HEK293 (cell line): Measurements from ENCODE around the gene MPDU1.

Experiments used
- ATF2 ChIP-seq: fragments of 450-650 bp; formaldehyde crosslinking; IDR thresholded peaks from 2 replicates; pipeline ENCODE4 v1.5.1; 2016; ENCODE audit warnings: missing biosample characterization, missing genetic modification characterization, low read depth
- KLF1 ChIP-seq: fragments of 450-650 bp; formaldehyde crosslinking; IDR thresholded peaks from 2 replicates; pipeline ENCODE4 v1.5.1; 2016; ENCODE audit warnings: missing biosample characterization, missing genetic modification characterization
- KLF8 ChIP-seq: fragments of 450-650 bp; formaldehyde crosslinking; IDR thresholded peaks from 2 replicates; pipeline ENCODE4 v1.5.1; 2016; ENCODE audit warnings: missing biosample characterization, missing genetic modification characterization
- ZBTB17 ChIP-seq: fragments of 450-650 bp; formaldehyde crosslinking; IDR thresholded peaks from 2 replicates; pipeline ENCODE4 v1.5.1; 2016; ENCODE audit warnings: missing biosample characterization, missing genetic modification characterization
- ZBTB48 ChIP-seq: fragments of 450-650 bp; formaldehyde crosslinking; IDR thresholded peaks from 2 replicates; pipeline ENCODE4 v1.5.1; 2016; ENCODE audit warnings: missing biosample characterization, missing genetic modification characterization
- ZNF114 ChIP-seq: fragments of 450-650 bp; formaldehyde crosslinking; IDR thresholded peaks from 2 replicates; pipeline ENCODE4 v1.5.0; 2017; ENCODE audit warnings: missing biosample characterization, missing genetic modification characterization
- ZNF133 ChIP-seq: fragments of 450-650 bp; formaldehyde crosslinking; IDR thresholded peaks from 2 replicates; pipeline ENCODE4 v1.5.1; 2016; ENCODE audit warnings: missing biosample characterization, missing genetic modification characterization
- ZNF157 ChIP-seq: fragments of 450-650 bp; formaldehyde crosslinking; IDR thresholded peaks from 2 replicates; pipeline ENCODE4 v1.5.1; 2016; ENCODE audit warnings: missing biosample characterization, missing genetic modification characterization
- ZNF184 ChIP-seq: fragments of 450-650 bp; IDR thresholded peaks from 2 replicates; pipeline ENCODE4 v1.5.1; 2018; ENCODE audit warnings: missing biosample characterization, mild to moderate bottlenecking, missing genetic modification characterization
- ZNF214 ChIP-seq: fragments of 450-650 bp; formaldehyde crosslinking; IDR thresholded peaks from 2 replicates; pipeline ENCODE4 v1.5.1; 2017; ENCODE audit warnings: missing biosample characterization, mild to moderate bottlenecking, missing genetic modification characterization, borderline replicate concordance
- ZNF366 ChIP-seq: fragments of 450-650 bp; formaldehyde crosslinking; conservative IDR thresholded peaks from 2 replicates; pipeline ENCODE4 v1.5.1; 2016; ENCODE audit warnings: missing biosample characterization, missing genetic modification characterization
- ZNF37A ChIP-seq: fragments of 450-650 bp; IDR thresholded peaks from 2 replicates; pipeline ENCODE4 v1.5.1; 2018; ENCODE audit warnings: missing biosample characterization, missing genetic modification characterization
- ZNF391 ChIP-seq: fragments of 450-650 bp; formaldehyde crosslinking; IDR thresholded peaks from 2 replicates; pipeline ENCODE4 v1.5.1; 2016; ENCODE audit warnings: low read depth, missing biosample characterization, missing genetic modification characterization, borderline replicate concordance
- ZNF398 ChIP-seq: fragments of 450-650 bp; formaldehyde crosslinking; IDR thresholded peaks from 2 replicates; pipeline ENCODE4 v1.5.1; 2017; ENCODE audit warnings: missing biosample characterization, missing genetic modification characterization
- ZNF416 ChIP-seq: fragments of 450-650 bp; formaldehyde crosslinking; IDR thresholded peaks from 2 replicates; pipeline ENCODE4 v1.5.1; 2016; ENCODE audit warnings: missing biosample characterization, missing genetic modification characterization
- ZNF48 ChIP-seq: fragments of 450-650 bp; formaldehyde crosslinking; IDR thresholded peaks from 2 replicates; pipeline ENCODE4 v1.5.1; 2016; ENCODE audit warnings: missing biosample characterization, missing genetic modification characterization
- ZNF521 ChIP-seq: fragments of 450-650 bp; formaldehyde crosslinking; IDR thresholded peaks from 2 replicates; pipeline ENCODE4 v1.5.1; 2017; ENCODE audit warnings: missing biosample characterization, mild to moderate bottlenecking, missing genetic modification characterization
- ZNF529 ChIP-seq: fragments of 450-650 bp; formaldehyde crosslinking; IDR thresholded peaks from 2 replicates; pipeline ENCODE4 v1.5.1; 2017; ENCODE audit warnings: missing genetic modification characterization, missing biosample characterization; ENCODE audit not compliant: insufficient replicate concordance
- ZNF544 ChIP-seq: fragments of 450-650 bp; formaldehyde crosslinking; IDR thresholded peaks from 2 replicates; pipeline ENCODE4 v1.5.0; 2017; ENCODE audit warnings: missing biosample characterization, missing genetic modification characterization
- ZNF623 ChIP-seq: fragments of 450-650 bp; formaldehyde crosslinking; IDR thresholded peaks from 2 replicates; pipeline ENCODE4 v1.5.1; 2016; ENCODE audit warnings: missing biosample characterization, missing genetic modification characterization
- ZNF626 ChIP-seq: fragments of 450-650 bp; sonication (Bioruptor Pico); formaldehyde crosslinking; IDR thresholded peaks from 2 replicates; pipeline ENCODE4 v1.5.1; 2018; ENCODE audit warnings: missing biosample characterization, missing genetic modification characterization, inconsistent platforms
- ZNF660 ChIP-seq: fragments of 450-650 bp; IDR thresholded peaks from 2 replicates; pipeline ENCODE4 v1.5.1; 2018; ENCODE audit warnings: missing biosample characterization, mild to moderate bottlenecking, missing genetic modification characterization
- ZNF670 ChIP-seq: fragments of 450-650 bp; formaldehyde crosslinking; IDR thresholded peaks from 2 replicates; pipeline ENCODE4 v1.5.1; 2016; ENCODE audit warnings: missing biosample characterization, missing genetic modification characterization, low read depth
- ZNF677 ChIP-seq: fragments of 450-650 bp; IDR thresholded peaks from 2 replicates; pipeline ENCODE4 v1.5.0; 2018; ENCODE audit warnings: missing biosample characterization, mild to moderate bottlenecking, missing genetic modification characterization, moderate library complexity
- ZNF792 ChIP-seq: fragments of 450-650 bp; formaldehyde crosslinking; IDR thresholded peaks from 2 replicates; pipeline ENCODE4 v1.5.1; 2016; ENCODE audit warnings: missing biosample characterization, missing genetic modification characterization
- TF ChIP-seq, protein P1 (sequence below): fragments of 450-650 bp; formaldehyde crosslinking; IDR thresholded peaks from 2 replicates; pipeline ENCODE4 v1.5.1; 2016; ENCODE audit warnings: missing biosample characterization, missing genetic modification characterization
- TF ChIP-seq, protein P2 (sequence below): fragments of 450-650 bp; formaldehyde crosslinking; IDR thresholded peaks from 2 replicates; pipeline ENCODE4 v1.5.1; 2016; ENCODE audit warnings: missing biosample characterization, missing genetic modification characterization
- TF ChIP-seq, protein P3 (sequence below): fragments of 450-650 bp; formaldehyde crosslinking; IDR thresholded peaks from 2 replicates; pipeline ENCODE4 v1.5.1; 2016; ENCODE audit warnings: missing biosample characterization, missing genetic modification characterization
- TF ChIP-seq, protein P4 (sequence below): fragments of 450-650 bp; formaldehyde crosslinking; IDR thresholded peaks from 2 replicates; pipeline ENCODE4 v1.5.1; 2016; ENCODE audit warnings: missing biosample characterization, missing genetic modification characterization

Gene MPDU1

DNA sequence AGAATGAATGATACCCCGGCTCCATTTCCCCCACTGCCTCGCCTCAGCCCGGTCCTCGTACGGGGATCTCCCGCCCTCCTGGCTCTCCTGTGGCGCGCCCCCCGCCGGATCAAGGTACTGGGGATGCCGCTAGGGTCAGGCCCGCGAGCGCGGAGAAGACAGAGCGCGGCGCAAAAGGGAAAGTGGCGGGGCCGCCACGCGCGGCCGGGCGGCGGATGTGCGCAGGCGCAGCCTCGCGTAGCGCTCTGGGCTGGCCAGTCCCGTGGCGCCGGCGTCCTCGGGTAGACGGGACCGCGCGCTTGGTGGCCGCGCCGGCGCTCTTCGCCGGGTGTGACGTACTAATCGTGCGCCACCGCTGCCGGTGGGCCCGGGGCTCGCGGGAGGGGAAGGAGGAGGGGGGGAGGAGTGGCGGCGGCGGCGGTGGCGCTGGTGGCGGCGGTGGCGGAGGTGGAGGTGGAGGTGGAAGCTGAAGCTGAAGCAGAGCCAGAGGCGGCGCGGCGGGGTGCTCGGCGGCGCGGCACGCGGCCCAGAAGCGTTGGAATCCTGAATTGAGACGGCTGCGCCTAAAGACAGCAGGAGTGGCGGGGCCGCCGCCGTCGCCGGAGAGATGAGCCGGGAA lies 22.0 kb upstream of the MPDU1 start, which contains the start of gene SENP3 (continued):
- TF ChIP-seq, protein P1, sequence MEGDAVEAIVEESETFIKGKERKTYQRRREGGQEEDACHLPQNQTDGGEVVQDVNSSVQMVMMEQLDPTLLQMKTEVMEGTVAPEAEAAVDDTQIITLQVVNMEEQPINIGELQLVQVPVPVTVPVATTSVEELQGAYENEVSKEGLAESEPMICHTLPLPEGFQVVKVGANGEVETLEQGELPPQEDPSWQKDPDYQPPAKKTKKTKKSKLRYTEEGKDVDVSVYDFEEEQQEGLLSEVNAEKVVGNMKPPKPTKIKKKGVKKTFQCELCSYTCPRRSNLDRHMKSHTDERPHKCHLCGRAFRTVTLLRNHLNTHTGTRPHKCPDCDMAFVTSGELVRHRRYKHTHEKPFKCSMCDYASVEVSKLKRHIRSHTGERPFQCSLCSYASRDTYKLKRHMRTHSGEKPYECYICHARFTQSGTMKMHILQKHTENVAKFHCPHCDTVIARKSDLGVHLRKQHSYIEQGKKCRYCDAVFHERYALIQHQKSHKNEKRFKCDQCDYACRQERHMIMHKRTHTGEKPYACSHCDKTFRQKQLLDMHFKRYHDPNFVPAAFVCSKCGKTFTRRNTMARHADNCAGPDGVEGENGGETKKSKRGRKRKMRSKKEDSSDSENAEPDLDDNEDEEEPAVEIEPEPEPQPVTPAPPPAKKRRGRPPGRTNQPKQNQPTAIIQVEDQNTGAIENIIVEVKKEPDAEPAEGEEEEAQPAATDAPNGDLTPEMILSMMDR (tag by site-specific recombination), result no peak
- TF ChIP-seq ZNF398 (tag by site-specific recombination), result peak; percentile 90
- no peak for TF ChIP-seq ZBTB48
- TF ChIP-seq, protein P2, sequence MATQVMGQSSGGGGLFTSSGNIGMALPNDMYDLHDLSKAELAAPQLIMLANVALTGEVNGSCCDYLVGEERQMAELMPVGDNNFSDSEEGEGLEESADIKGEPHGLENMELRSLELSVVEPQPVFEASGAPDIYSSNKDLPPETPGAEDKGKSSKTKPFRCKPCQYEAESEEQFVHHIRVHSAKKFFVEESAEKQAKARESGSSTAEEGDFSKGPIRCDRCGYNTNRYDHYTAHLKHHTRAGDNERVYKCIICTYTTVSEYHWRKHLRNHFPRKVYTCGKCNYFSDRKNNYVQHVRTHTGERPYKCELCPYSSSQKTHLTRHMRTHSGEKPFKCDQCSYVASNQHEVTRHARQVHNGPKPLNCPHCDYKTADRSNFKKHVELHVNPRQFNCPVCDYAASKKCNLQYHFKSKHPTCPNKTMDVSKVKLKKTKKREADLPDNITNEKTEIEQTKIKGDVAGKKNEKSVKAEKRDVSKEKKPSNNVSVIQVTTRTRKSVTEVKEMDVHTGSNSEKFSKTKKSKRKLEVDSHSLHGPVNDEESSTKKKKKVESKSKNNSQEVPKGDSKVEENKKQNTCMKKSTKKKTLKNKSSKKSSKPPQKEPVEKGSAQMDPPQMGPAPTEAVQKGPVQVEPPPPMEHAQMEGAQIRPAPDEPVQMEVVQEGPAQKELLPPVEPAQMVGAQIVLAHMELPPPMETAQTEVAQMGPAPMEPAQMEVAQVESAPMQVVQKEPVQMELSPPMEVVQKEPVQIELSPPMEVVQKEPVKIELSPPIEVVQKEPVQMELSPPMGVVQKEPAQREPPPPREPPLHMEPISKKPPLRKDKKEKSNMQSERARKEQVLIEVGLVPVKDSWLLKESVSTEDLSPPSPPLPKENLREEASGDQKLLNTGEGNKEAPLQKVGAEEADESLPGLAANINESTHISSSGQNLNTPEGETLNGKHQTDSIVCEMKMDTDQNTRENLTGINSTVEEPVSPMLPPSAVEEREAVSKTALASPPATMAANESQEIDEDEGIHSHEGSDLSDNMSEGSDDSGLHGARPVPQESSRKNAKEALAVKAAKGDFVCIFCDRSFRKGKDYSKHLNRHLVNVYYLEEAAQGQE, result no peak
- no peak for TF ChIP-seq ZNF391
- TF ChIP-seq KLF1 (tag by site-specific recombination), result no peak
- TF ChIP-seq ATF2, result no peak
- no peak for TF ChIP-seq ZNF37A (tag by site-specific recombination)
- no peak for TF ChIP-seq ZNF626
- no peak; the same call in 1 of the 2 replicates for TF ChIP-seq ZBTB17 (tag by site-specific recombination)
- TF ChIP-seq ZNF544 (tag by site-specific recombination), result no peak
- no peak for TF ChIP-seq ZNF670 (tag by site-specific recombination)
- no peak for TF ChIP-seq ZNF623 (tag by site-specific recombination)
- no peak for TF ChIP-seq ZNF157
- TF ChIP-seq ZNF214 (tag by site-specific recombination), result no peak
- TF ChIP-seq, protein P3, sequence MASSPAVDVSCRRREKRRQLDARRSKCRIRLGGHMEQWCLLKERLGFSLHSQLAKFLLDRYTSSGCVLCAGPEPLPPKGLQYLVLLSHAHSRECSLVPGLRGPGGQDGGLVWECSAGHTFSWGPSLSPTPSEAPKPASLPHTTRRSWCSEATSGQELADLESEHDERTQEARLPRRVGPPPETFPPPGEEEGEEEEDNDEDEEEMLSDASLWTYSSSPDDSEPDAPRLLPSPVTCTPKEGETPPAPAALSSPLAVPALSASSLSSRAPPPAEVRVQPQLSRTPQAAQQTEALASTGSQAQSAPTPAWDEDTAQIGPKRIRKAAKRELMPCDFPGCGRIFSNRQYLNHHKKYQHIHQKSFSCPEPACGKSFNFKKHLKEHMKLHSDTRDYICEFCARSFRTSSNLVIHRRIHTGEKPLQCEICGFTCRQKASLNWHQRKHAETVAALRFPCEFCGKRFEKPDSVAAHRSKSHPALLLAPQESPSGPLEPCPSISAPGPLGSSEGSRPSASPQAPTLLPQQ (tag by site-specific recombination), result peak; percentile 99
- TF ChIP-seq ZNF366 (tag by site-specific recombination), result no peak
- no peak for TF ChIP-seq ZNF114 (tag by site-specific recombination)
- no peak for TF ChIP-seq ZNF48 (tag by site-specific recombination)
- no peak for TF ChIP-seq ZNF792 (tag by site-specific recombination)
- TF ChIP-seq ZNF529, result no peak
- TF ChIP-seq ZNF660 (tag by site-specific recombination), result 0 out of 2 replicates have a peak, but pooled peaks have one; percentile 47
- TF ChIP-seq ZNF184 (tag by site-specific recombination), result no peak
- no peak for TF ChIP-seq ZNF416 (tag by site-specific recombination)
- no peak for TF ChIP-seq ZNF133 (tag by site-specific recombination)
- TF ChIP-seq ZNF677 (tag by site-specific recombination), result no peak
- TF ChIP-seq KLF8 (tag by site-specific recombination), result 0 out of 2 replicates have a peak, but pooled peaks have one; percentile 17
- no peak for TF ChIP-seq ZNF521 (tag by site-specific recombination)
- TF ChIP-seq, protein P4, sequence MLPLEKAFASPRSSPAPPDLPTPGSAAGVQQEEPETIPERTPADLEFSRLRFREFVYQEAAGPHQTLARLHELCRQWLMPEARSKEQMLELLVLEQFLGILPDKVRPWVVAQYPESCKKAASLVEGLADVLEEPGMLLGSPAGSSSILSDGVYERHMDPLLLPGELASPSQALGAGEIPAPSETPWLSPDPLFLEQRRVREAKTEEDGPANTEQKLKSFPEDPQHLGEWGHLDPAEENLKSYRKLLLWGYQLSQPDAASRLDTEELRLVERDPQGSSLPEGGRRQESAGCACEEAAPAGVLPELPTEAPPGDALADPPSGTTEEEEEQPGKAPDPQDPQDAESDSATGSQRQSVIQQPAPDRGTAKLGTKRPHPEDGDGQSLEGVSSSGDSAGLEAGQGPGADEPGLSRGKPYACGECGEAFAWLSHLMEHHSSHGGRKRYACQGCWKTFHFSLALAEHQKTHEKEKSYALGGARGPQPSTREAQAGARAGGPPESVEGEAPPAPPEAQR (tag by site-specific recombination), result no peak
